Hematopoietic multipotent progenitor cell treated with erythropoietin and hydrocortisone succinate and interleukin-3 and kit ligand, for 8 days (in vitro differentiated cells): ENCODE measurements around the gene CCNT1.
"Not testable (repeated sequence)": the region's sequence is repeated elsewhere in the genome, so short reads cannot be mapped to it uniquely, and the experiment has no call there.

ENCODE experiments used
- DNase-seq: peaks from one replicate; pipeline ENCODE4 v3.0.0-alpha.2; 2015

The CCNT1 gene

GRCh38 chr12:48716493-48717251, at the start of gene CCNT1:
CCNT1 (minus strand) TSS chr12:48716707; CDS start chr12:48716675, 32 bp downstream.
- DNase-seq = peak; percentile 100

DNA sequence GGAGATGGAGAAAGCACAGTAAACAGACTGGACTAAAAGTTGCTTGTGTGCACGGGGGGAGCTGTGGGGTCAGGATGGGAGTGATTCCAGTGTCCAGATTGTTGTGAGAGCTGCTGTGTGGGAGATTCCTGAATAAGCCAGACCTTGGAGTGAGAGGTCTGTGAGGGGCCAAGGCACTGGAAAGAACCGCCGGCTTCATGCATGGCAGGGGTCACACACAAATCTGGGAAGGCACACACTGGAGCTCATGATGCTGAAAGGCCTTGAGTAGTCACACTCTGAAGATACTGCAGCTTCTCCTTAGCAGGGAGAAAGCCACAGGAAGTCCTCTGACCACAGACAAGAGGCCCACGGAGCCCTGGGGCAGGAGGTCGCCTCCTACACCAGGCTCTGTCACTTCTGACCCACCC, 49.3 kb upstream of the CCNT1 start:
- peak; percentile 21 for DNase-seq

DNA sequence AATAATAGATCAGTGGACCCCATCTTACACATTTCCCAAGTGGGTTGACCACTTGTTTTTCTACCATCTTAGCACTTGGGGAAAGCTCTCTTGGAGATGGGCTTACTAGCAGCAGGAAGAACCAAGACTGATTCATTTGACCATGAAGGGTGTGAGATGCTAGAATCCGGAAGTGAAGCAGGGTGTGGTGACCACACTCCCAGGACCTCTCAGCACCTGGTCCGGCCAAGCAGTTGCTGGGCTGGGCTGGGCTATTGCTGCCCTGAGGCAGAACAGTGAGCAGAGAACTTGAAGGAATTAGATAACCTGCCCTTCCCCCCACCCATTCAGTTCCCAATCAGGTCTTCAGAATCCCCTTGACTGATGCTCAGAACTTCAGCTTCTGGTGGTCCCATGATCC, 48.0 kb upstream of the CCNT1 start:
- DNase-seq = no peak

DNA sequence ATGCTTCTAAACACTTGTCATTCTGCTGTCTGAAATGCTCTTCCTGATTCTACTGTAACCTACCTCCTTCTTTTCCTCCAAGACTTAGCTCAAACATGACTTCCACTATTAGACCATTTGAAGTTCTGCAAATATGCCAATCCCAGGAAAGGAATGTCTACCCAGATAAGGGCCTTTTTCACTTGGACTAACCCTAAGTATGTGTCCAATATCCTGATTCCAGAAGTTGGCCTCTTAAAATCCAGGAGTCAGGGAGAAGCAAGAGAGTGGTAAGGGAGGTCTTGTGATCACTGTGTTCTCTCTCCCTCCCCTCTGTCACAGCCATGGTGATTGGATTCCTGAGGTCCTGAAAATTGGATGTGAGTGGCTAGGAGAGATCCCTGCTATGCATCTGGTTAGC, 42.2 kb upstream of the CCNT1 start:
- DNase-seq = no peak

- DNase-seq = no peak
Measured at GRCh38 chr12:48758186-48758585, 41.7 kb upstream of the CCNT1 start.

GRCh38 chr12:48750769-48751356, 34.4 kb upstream of the CCNT1 start:
- DNase-seq = no peak

DNA sequence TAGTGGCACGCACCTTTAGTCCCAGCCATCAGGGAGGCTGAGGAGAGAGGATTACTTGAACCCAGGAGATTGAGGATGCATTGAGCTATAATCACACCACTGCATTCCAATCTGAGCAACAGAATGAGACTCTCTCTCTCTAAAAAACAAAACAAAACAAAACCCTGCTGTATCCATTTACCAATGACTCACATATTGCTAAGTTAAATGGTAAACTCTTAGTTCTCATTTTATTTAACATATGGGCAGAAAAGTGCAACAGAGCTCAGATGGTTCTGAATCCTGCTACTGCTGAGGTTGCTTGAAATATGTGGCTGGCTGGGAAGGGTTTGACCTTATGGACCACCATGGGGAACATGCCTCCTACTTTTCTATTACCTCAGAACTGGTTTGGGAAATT, 33.7 kb upstream of the CCNT1 start:
- DNase-seq = no peak

DNA sequence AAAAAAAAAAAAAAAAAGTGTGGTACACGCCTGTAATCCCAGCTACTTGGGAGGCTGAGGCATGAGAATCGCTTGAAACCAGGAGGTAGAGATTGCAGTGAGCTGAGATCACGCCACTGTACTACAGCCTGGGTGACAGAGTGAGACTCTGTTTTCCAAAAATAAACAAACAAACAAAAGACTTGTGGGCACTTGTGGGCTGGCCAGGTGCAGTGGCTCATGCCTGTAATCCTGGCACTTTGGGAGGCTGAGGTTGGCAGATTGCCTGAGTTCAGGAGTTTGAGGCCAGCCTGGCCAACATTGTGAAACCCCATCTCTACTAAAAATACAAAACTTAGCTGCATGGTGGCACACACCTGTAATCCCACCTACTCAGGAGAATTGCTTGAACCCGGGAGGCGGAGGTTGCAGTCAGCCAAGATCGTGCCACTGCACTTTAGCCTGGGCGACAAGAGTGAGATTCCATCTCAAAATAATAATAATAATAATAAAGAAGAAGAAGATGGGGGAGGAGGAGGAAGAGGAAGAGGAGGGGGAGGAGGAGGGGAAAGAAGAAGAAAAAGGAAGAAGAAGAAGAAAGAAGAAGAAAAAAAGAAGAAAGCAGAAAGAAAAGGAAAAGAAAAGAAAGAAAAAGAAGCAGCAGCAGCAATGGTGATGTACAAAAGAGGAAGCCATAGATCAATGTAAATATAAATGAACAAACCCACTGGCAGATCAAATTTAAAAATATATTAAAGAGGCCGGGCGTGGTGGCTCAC, 27.9 kb upstream of the CCNT1 start:
- DNase-seq = no peak

DNA sequence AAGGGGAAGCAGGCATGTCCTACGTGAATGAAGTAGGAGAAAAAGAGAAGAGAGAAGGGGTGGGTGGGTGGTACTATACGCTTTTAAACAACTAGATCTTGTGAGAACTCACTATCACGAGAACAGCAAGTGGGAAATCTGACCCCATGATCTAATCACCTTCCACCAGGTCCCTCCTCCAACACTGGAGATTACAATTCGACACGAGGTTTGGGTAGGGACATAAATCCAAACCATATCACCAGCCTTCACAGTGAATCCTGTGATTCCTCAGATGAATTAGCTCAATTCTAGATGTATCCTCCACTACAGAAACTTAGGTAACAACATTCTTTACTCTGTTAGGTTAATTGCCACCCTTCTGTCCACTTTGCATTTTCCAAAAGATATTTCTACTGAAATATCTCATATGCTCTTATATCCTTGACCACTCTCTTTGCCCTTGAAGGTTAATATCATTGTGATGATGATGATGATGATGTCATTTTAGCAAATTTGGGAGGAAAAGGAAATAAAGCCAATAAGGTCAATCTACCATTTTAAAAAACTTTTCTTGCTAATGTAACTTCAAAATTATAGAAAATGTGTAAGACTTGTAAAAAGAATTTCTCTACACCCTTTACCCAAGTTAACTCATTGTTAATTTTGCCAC, 23.2 kb upstream of the CCNT1 start:
- peak; percentile 24 for DNase-seq

DNA sequence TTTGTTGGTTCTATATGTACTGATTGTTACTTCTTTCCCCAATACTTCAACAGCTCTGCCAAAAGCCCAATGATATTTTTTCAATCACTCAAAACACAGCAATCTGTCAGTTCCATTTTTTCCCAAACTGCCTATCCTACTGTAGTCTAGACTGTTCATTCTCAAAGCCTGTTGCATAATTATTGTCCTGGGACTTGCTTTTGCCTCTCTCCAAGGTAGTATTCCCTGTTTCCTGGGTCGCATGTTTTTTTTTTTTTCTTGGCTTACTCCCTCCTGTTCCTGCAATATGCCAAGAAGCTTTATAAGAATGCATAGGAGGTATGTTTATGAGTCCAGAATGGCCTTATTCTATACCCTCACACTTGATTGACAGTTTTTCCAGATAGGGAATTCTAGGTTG, 19.9 kb upstream of the CCNT1 start:
- DNase-seq = no peak

- DNase-seq = no peak
Measured at GRCh38 chr12:48728807-48729206, 12.3 kb upstream of the CCNT1 start.

- DNase-seq = not testable (repeated sequence)
Measured at GRCh38 chr12:48720737-48721136, 4.2 kb upstream of the CCNT1 start.

GRCh38 chr12:48720171-48720570, 3.7 kb upstream of the CCNT1 start:
- not testable (repeated sequence) for DNase-seq

- DNase-seq = not testable (repeated sequence)
Measured at GRCh38 chr12:48719002-48719401, 2.5 kb upstream of the CCNT1 start.

DNA sequence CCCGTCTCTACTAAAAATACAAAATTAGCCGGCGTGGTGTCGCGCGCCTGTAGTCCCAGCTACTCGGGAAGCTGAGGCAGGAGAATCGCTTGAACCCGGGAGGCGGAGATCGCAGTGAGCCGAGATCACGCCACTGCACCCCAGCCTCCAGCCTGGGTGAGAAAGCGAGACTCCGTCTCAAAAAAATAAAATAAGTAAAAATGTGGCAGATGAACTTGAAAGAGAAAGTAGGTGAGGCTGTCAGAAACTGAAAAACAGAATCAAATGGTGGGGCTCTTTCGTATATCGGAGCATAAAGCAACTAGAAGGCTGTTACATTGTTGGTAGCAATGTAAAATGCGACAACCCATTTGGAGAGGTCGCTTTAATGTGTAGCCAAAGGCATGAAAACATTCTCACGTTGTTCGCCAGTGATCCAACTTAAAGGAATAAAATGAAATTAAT, 767 bp upstream of the CCNT1 start:
- peak; percentile 36 for DNase-seq

GRCh38 chr12:48716168-48716492, 377 bp downstream of the CCNT1 start:
- DNase-seq = no peak

GRCh38 chr12:48712209-48712608, 4.3 kb downstream of the CCNT1 start:
- DNase-seq = no peak

DNA sequence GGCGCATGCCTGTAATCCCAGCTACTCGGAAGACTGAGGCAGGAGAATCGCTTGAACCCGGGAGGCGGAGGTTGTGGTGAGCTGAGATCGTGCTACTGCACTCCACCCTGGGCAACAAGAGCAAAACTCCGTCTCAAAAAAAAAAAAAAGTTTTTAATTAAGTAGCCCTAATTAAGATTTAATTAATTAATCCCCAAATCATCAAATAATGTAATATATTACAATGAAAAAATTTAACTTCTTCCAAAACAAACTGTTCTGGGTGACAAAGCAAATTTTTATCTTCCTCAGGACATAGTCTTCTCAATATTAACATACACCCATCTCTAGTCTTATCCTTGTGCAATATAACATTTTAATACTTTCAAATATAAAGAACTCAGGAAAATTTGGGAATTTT, 17.7 kb downstream of the CCNT1 start:
- peak; percentile 35 for DNase-seq

GRCh38 chr12:48696626-48697025, 19.9 kb downstream of the CCNT1 start:
- no peak for DNase-seq

DNA sequence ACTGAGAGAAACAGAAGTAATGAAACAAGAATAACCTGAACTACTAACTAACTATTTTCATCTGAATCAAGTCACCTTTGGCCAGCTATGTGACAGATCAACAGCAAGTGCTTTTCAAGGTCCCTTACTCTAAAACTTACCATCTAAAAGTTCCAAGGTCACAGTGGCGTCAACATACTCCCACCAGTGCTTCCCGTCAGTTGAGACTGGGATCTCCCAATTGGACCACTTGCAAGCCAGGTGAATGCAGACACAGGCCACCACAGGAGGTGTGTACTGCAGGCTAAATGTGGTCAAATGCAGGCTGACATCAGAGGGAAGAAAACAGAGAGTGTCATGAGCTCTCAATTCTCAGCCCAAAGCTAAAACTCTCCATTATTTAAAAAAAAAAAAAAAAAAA, 20.6 kb downstream of the CCNT1 start:
- DNase-seq = no peak

GRCh38 chr12:48694038-48694437, 22.5 kb downstream of the CCNT1 start:
- DNase-seq = no peak

DNA sequence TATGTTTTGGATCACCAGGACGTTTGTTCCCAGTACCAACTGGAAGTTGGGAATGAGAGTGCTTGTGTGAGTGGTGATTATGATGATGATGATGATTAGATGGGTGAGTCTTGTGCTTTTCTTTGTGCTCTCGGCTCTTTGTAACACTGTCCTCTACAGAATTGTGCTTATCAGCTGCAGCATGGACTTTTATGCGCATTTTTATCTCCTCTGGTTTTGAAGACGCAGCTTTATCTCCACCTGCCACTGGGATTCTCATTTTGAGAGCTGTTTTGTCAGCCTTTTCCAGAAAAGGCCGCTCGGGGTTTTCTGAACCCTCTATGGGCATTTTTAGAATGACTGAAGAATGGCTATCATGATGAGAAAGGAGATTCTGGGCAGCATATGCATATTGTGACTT, 22.9 kb downstream of the CCNT1 start:
- peak; percentile 89 for DNase-seq

GRCh38 chr12:48691826-48692487, 24.6 kb downstream of the CCNT1 start:
- no peak for DNase-seq
